ENCODE results near the gene SYMPK.
A peak's percentile ranks its signal among the peaks of the same experiment; 100 is the strongest.
"Not testable (repeated sequence)": the region's sequence is repeated elsewhere in the genome, so short reads cannot be mapped to it uniquely, and the experiment has no call there.

SYMPK gene

GRCh38 chr19:45862564-45863334 is at the start of gene SYMPK:
TSS of gene SYMPK (minus strand) at chr19:45863147. CDS start at chr19:45854495, 8,652 bp downstream.
- DNase-seq (ENCODE audit: low spot score) = peak; percentile 99

GRCh38 chr19:45911291-45911690 is 48.3 kb upstream of the SYMPK start:
- no peak for DNase-seq (ENCODE audit: low spot score)

- DNase-seq (ENCODE audit: low spot score) = no peak
These were observed 46.0 kb upstream of the SYMPK start for GRCh38 chr19:45908956-45909355.

- no peak for DNase-seq (ENCODE audit: low spot score)
These were observed 43.3 kb upstream of the SYMPK start for GRCh38 chr19:45906221-45906620.

- DNase-seq (ENCODE audit: low spot score) = no peak
These were observed 42.1 kb upstream of the SYMPK start for GRCh38 chr19:45905011-45905410.

- DNase-seq (ENCODE audit: low spot score) = peak; percentile 96
These were observed 40.0 kb upstream of the SYMPK start for GRCh38 chr19:45902651-45903625.

GRCh38 chr19:45901912-45902650 is 39.1 kb upstream of the SYMPK start, which contains the start of gene MYPOP:
TSS of gene MYPOP (minus strand) at chr19:45902613. CDS start at chr19:45901773, 840 bp downstream.
- no peak for DNase-seq (ENCODE audit: low spot score)

- no peak for DNase-seq (ENCODE audit: low spot score)
These were observed 38.5 kb upstream of the SYMPK start for GRCh38 chr19:45901432-45901911.

GRCh38 chr19:45900738-45901431 is 37.9 kb upstream of the SYMPK start:
- DNase-seq (ENCODE audit: low spot score) = no peak

GRCh38 chr19:45899919-45900589 is 37.1 kb upstream of the SYMPK start:
- DNase-seq (ENCODE audit: low spot score) = no peak

- DNase-seq (ENCODE audit: low spot score) = no peak
These were observed 36.3 kb upstream of the SYMPK start for GRCh38 chr19:45899253-45899652.

GRCh38 chr19:45897261-45897812 is 34.4 kb upstream of the SYMPK start:
- DNase-seq (ENCODE audit: low spot score) = no peak

GRCh38 chr19:45895983-45896599 is 33.1 kb upstream of the SYMPK start:
- not testable (repeated sequence) for DNase-seq (ENCODE audit: low spot score)

GRCh38 chr19:45895519-45895972 is 32.6 kb upstream of the SYMPK start:
- no peak for DNase-seq (ENCODE audit: low spot score)

- DNase-seq (ENCODE audit: low spot score) = no peak
These were observed 27.9 kb upstream of the SYMPK start for GRCh38 chr19:45890877-45891276.

- DNase-seq (ENCODE audit: low spot score) = no peak
These were observed 26.4 kb upstream of the SYMPK start for GRCh38 chr19:45889210-45889885.

- DNase-seq (ENCODE audit: low spot score) = no peak
These were observed 24.3 kb upstream of the SYMPK start for GRCh38 chr19:45887200-45887710.

GRCh38 chr19:45886427-45887199 is 23.7 kb upstream of the SYMPK start:
- peak; percentile 97 for DNase-seq (ENCODE audit: low spot score)

Data from cerebellar cortex (tissue), 1 donor.